Measurements from ENCODE around the gene GNL1. TPM values are rescaled to one million over a fixed set of nuclear protein-coding genes. Genes with fewer than 3 reads are reported as not detected.

GNL1 gene
- total and polyA plus RNA-seq, 4 donors = 10.1 to 18.2 (median 13.2) TPM

GRCh38 chr6:30564114-30564513, 7.8 kb upstream of the GNL1 start:
- Histone ChIP-seq H3K9ac (ENCODE audit: low read depth in 1 of 2, low read length in 2 of 2) (no peak overlapping the region), H3K27me3 (ENCODE audit: control insufficient read depth in 4 of 4, insufficient read depth in 4 of 4, low read length in 3 of 4) (no peaks in the 10 kb centered on the region), H3K9me3 (ENCODE audit: control insufficient read depth in 4 of 4, low read length in 3 of 4) (no peaks in the 10 kb centered on the region), H3K4me1 (ENCODE audit: control insufficient read depth in 4 of 4, insufficient read depth in 4 of 4, low read length in 3 of 4) (peaks cover 7 to 47% (median 43%) of the 10 kb centered on the region in 4 donors), H3K36me3 (ENCODE audit: control insufficient read depth in 4 of 4, insufficient read depth in 3 of 4, low read depth in 1 of 4, low read length in 3 of 4) (peaks cover 0 to 11% (median 4%) of the 10 kb centered on the region in 4 donors), H3K27ac (ENCODE audit: low read depth in 1 of 2, low read length in 2 of 2) (peak overlapping the region in 1 of 2 donors; percentile 37), H3K4me3 (ENCODE audit: low read depth in 1 of 3, low read length in 3 of 3) (no peak overlapping the region)
- TF ChIP-seq HNF4A (conservative IDR thresholded peaks at IDR 0.05) (no peak), YY1 (IDR thresholded peaks at IDR 0.05) (no peak), TAF1 (conservative IDR thresholded peaks at IDR 0.05) (no peak), RXRA (IDR thresholded peaks at IDR 0.05) (no peak), HNF4G (IDR thresholded peaks at IDR 0.05) (no peak), FOXA1 (IDR thresholded peaks at IDR 0.05) (no peak), EGR1 (IDR thresholded peaks at IDR 0.05; ENCODE audit: low read depth in 2 of 2) (no peak), FOXA2 (IDR thresholded peaks at IDR 0.05) (no peak), JUND (IDR thresholded peaks at IDR 0.05) (no peak)
- TF ChIP-seq, protein P1, sequence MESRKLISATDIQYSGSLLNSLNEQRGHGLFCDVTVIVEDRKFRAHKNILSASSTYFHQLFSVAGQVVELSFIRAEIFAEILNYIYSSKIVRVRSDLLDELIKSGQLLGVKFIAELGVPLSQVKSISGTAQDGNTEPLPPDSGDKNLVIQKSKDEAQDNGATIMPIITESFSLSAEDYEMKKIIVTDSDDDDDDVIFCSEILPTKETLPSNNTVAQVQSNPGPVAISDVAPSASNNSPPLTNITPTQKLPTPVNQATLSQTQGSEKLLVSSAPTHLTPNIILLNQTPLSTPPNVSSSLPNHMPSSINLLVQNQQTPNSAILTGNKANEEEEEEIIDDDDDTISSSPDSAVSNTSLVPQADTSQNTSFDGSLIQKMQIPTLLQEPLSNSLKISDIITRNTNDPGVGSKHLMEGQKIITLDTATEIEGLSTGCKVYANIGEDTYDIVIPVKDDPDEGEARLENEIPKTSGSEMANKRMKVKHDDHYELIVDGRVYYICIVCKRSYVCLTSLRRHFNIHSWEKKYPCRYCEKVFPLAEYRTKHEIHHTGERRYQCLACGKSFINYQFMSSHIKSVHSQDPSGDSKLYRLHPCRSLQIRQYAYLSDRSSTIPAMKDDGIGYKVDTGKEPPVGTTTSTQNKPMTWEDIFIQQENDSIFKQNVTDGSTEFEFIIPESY (IDR thresholded peaks at IDR 0.05) = no peak
- TF ChIP-seq, protein P2, sequence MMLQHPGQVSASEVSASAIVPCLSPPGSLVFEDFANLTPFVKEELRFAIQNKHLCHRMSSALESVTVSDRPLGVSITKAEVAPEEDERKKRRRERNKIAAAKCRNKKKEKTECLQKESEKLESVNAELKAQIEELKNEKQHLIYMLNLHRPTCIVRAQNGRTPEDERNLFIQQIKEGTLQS (IDR thresholded peaks at IDR 0.05) = no peak
- no peak for DNase-seq (ENCODE audit: low spot score)
- WGBS = 93% methylated on average over 1 of the region's 1 CpG

DNA sequence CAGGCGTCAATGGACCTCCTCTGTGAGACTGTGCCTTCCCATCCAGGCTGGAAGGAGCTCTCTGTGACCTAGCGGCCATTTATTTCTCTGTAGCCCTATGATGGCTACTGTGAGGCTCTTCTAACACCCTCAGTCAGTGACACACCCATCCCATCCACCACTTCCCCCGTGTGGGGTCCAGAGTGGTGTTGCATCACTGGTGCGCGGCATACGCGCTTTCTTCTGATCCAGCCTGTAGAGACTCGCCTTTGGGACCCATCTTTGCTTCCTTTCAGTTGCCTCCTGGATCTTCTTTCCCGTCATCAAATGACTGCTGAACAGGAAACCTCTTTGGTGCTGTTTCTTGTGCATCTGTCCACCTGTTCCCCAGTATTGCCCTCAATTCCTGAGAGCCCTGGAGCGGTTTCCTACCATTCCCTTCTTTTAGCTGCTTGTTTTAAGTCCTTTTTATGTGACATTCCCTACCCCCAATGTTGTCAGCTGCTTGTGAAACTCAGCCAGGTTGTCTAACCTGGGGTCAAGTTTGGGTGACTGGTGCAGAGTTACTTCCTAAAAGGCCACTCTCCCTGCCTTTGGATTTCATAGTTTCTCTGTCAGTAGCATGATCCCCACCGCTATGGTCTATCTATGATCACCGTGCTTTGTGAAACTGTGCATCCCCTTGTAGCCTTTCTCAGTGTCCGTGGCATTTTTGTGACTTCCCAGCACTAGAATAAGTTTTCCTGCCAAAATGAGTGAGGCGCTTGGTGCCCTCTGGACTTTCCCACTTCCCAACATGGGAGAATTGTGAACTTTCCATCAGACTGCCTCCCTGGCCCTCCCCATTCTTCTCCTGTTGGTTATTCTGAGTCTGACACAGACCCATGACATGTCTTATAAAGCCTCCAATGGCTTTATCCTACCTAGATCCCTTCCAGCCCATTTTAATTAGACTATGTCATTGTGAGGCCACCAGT, 6.5 kb upstream of the GNL1 start:
- H3K9ac ChIP-seq (ENCODE audit: low read depth in 1 of 2, low read length in 2 of 2) = peak overlapping the region in 1 of 2 donors; percentile 31
- H3K4me1 ChIP-seq (ENCODE audit: control insufficient read depth in 4 of 4, insufficient read depth in 4 of 4, low read length in 3 of 4) = peaks cover 7 to 56% (median 46%) of the 10 kb centered on the region in 4 donors
- no peak overlapping the region for H3K4me3 ChIP-seq (ENCODE audit: low read depth in 1 of 3, low read length in 3 of 3)
- no peaks in the 10 kb centered on the region for H3K27me3 ChIP-seq (ENCODE audit: control insufficient read depth in 4 of 4, insufficient read depth in 4 of 4, low read length in 3 of 4)
- WGBS = 74% methylated on average over 14 of the region's 14 CpGs
- no peaks in the 10 kb centered on the region for H3K9me3 ChIP-seq (ENCODE audit: control insufficient read depth in 4 of 4, low read length in 3 of 4)
- TF ChIP-seq RAD21 (IDR thresholded peaks at IDR 0.05) (no peak), GABPA (IDR thresholded peaks at IDR 0.05 in 1 of 2, conservative IDR thresholded peaks at IDR 0.05 in 1 of 2) (peak in 1 of 2 donors; percentile 45), FOXA2 (IDR thresholded peaks at IDR 0.05) (no peak), JUND (IDR thresholded peaks at IDR 0.05) (no peak), MAX (IDR thresholded peaks at IDR 0.05) (peak; percentile 34), SP1 (IDR thresholded peaks at IDR 0.05) (peak; percentile 84), EGR1 (IDR thresholded peaks at IDR 0.05; ENCODE audit: low read depth in 2 of 2) (no peak), HNF4G (IDR thresholded peaks at IDR 0.05) (peak; percentile 55), HNF4A (conservative IDR thresholded peaks at IDR 0.05) (peak; percentile 80 to 84), FOXA1 (IDR thresholded peaks at IDR 0.05) (no peak), NR2F2 (IDR thresholded peaks at IDR 0.05) (no peak), TAF1 (conservative IDR thresholded peaks at IDR 0.05) (no peak), YY1 (IDR thresholded peaks at IDR 0.05) (peak; percentile 65), RXRA (IDR thresholded peaks at IDR 0.05) (peak; percentile 86 to 89)
- TF ChIP-seq, protein P3, sequence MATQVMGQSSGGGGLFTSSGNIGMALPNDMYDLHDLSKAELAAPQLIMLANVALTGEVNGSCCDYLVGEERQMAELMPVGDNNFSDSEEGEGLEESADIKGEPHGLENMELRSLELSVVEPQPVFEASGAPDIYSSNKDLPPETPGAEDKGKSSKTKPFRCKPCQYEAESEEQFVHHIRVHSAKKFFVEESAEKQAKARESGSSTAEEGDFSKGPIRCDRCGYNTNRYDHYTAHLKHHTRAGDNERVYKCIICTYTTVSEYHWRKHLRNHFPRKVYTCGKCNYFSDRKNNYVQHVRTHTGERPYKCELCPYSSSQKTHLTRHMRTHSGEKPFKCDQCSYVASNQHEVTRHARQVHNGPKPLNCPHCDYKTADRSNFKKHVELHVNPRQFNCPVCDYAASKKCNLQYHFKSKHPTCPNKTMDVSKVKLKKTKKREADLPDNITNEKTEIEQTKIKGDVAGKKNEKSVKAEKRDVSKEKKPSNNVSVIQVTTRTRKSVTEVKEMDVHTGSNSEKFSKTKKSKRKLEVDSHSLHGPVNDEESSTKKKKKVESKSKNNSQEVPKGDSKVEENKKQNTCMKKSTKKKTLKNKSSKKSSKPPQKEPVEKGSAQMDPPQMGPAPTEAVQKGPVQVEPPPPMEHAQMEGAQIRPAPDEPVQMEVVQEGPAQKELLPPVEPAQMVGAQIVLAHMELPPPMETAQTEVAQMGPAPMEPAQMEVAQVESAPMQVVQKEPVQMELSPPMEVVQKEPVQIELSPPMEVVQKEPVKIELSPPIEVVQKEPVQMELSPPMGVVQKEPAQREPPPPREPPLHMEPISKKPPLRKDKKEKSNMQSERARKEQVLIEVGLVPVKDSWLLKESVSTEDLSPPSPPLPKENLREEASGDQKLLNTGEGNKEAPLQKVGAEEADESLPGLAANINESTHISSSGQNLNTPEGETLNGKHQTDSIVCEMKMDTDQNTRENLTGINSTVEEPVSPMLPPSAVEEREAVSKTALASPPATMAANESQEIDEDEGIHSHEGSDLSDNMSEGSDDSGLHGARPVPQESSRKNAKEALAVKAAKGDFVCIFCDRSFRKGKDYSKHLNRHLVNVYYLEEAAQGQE (IDR thresholded peaks at IDR 0.05) = peak; percentile 38
- TF ChIP-seq, protein P1 (IDR thresholded peaks at IDR 0.05) = peak; percentile 36
- TF ChIP-seq, protein P2 (IDR thresholded peaks at IDR 0.05) = no peak
- TF ChIP-seq, protein P4, sequence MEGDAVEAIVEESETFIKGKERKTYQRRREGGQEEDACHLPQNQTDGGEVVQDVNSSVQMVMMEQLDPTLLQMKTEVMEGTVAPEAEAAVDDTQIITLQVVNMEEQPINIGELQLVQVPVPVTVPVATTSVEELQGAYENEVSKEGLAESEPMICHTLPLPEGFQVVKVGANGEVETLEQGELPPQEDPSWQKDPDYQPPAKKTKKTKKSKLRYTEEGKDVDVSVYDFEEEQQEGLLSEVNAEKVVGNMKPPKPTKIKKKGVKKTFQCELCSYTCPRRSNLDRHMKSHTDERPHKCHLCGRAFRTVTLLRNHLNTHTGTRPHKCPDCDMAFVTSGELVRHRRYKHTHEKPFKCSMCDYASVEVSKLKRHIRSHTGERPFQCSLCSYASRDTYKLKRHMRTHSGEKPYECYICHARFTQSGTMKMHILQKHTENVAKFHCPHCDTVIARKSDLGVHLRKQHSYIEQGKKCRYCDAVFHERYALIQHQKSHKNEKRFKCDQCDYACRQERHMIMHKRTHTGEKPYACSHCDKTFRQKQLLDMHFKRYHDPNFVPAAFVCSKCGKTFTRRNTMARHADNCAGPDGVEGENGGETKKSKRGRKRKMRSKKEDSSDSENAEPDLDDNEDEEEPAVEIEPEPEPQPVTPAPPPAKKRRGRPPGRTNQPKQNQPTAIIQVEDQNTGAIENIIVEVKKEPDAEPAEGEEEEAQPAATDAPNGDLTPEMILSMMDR (IDR thresholded peaks at IDR 0.05; ENCODE audit: low read depth, low read length, missing input control) = no peak
- no peak for DNase-seq (ENCODE audit: low spot score)
- H3K27ac ChIP-seq (ENCODE audit: low read depth in 1 of 2, low read length in 2 of 2) = peak overlapping the region; percentile 21 to 69
- peaks cover 0 to 11% (median 4%) of the 10 kb centered on the region in 4 donors for H3K36me3 ChIP-seq (ENCODE audit: control insufficient read depth in 4 of 4, insufficient read depth in 3 of 4, low read depth in 1 of 4, low read length in 3 of 4)
